CD14-positive monocyte (primary cell): ENCODE measurements around the gene COL6A1. TPM values are rescaled to one million over a fixed set of nuclear protein-coding genes. Genes with fewer than 3 reads are reported as not detected.

Experiments
- DNase-seq, 3 donors: peaks; one replicate each; pipeline ENCODE4 v3.0.0-alpha.2; 2011 to 2022
- H2AFZ ChIP-seq: 2 replicates; pipeline ENCODE4 v1.6.0; 2012; ENCODE audit warnings: mild to moderate bottlenecking, low read depth, low read length, inconsistent platforms; ENCODE audit not compliant: insufficient read depth, poor library complexity, severe bottlenecking
- H3K27ac ChIP-seq, 2 donors: 1 replicate in 1 of 2; 2 replicates in 1 of 2; pipeline ENCODE4 v1.5.1; 2012 to 2013; ENCODE audit warnings: low read length in 2 of 2, control low read depth in 1 of 2, inconsistent platforms in 1 of 2, low read depth in 1 of 2, mild to moderate bottlenecking in 1 of 2
- H3K27me3 ChIP-seq, 2 donors: one replicate each; pipeline versions ENCODE4 v1.6.0 to v1.6.1; 2011 to 2013; ENCODE audit warnings: low read length in 2 of 2; ENCODE audit not compliant: control insufficient read depth in 2 of 2, insufficient read depth in 2 of 2
- H3K36me3 ChIP-seq, 2 donors: replicated peaks in 1 of 2; 1 replicate in 1 of 2; 2 replicates in 1 of 2; pipeline versions ENCODE4 v1.5.1 to v1.6.1; 2012 to 2013; ENCODE audit warnings: low read length in 2 of 2, control low read depth in 1 of 2, inconsistent platforms in 1 of 2, mild to moderate bottlenecking in 1 of 2; ENCODE audit not compliant: insufficient read depth in 2 of 2, control insufficient read depth in 1 of 2
- H3K4me1 ChIP-seq, 2 donors: 1 replicate in 1 of 2; 2 replicates in 1 of 2; pipeline versions ENCODE4 v1.5.1 to v1.6.1; 2012 to 2013; ENCODE audit warnings: low read length in 2 of 2, control low read depth in 1 of 2, inconsistent platforms in 1 of 2, mild to moderate bottlenecking in 1 of 2, moderate library complexity in 1 of 2; ENCODE audit not compliant: insufficient read depth in 2 of 2, control insufficient read depth in 1 of 2
- H3K4me2 ChIP-seq: replicated peaks from 2 replicates; pipeline ENCODE3; 2012; ENCODE audit warnings: low read length, moderate library complexity, mild to moderate bottlenecking; ENCODE audit not compliant: poor library complexity, severe bottlenecking; ENCODE audit errors: extremely low read depth
- H3K4me3 ChIP-seq, 3 experiments: fragments of 200-600 bp in 1 of 3; sonication (generic) in 1 of 3; replicated peaks in 1 of 3; 1 replicate in 2 of 3; 2 replicates in 1 of 3; pipeline ENCODE4 v1.5.1; 2011 to 2013; ENCODE audit warnings: low read length in 3 of 3, mild to moderate bottlenecking in 3 of 3, control low read depth in 2 of 3, low read depth in 2 of 3, inconsistent platforms in 1 of 3, moderate library complexity in 1 of 3
- H3K79me2 ChIP-seq: 2 replicates; pipeline ENCODE4 v1.6.0; 2012; ENCODE audit warnings: mild to moderate bottlenecking, control low read depth, inconsistent platforms, low read length, moderate library complexity; ENCODE audit not compliant: insufficient read depth
- H3K9ac ChIP-seq: 2 replicates; pipeline ENCODE4 v1.6.0; 2017; ENCODE audit warnings: low read length, mild to moderate bottlenecking; ENCODE audit not compliant: insufficient read depth, poor library complexity, severe bottlenecking
- H3K9me3 ChIP-seq, 2 donors: replicated peaks in 1 of 2; 1 replicate in 1 of 2; 2 replicates in 1 of 2; pipeline versions ENCODE4 v1.5.1 to v1.6.1; 2012 to 2013; ENCODE audit warnings: low read length in 2 of 2, control low read depth in 1 of 2; ENCODE audit not compliant: control insufficient read depth in 1 of 2, insufficient read depth in 1 of 2
- H4K20me1 ChIP-seq: 2 replicates; pipeline ENCODE4 v1.6.0; 2012; ENCODE audit warnings: mild to moderate bottlenecking, low read length, control low read depth, moderate library complexity; ENCODE audit not compliant: insufficient read depth
- H3K27ac Mint-ChIP-seq, 7 donors: one replicate each; pipeline ENCODE4 v1.8.0; 2020; ENCODE audit warnings: mild to moderate bottlenecking in 7 of 7, mixed read lengths in 7 of 7, moderate library complexity in 6 of 7, inconsistent platforms in 2 of 7
- H3K27me3 Mint-ChIP-seq, 3 donors: one replicate each; pipeline ENCODE4 v1.8.0; 2021 to 2022; ENCODE audit warnings: low read depth in 3 of 3, mild to moderate bottlenecking in 3 of 3, mixed read lengths in 3 of 3, moderate library complexity in 3 of 3, inconsistent platforms in 1 of 3
- H3K36me3 Mint-ChIP-seq, 2 donors: one replicate each; pipeline ENCODE4 v1.8.0; 2020; ENCODE audit warnings: mixed read lengths in 2 of 2, inconsistent platforms in 1 of 2, mild to moderate bottlenecking in 1 of 2
- H3K4me1 Mint-ChIP-seq: one replicate; pipeline ENCODE4 v1.8.0; 2020; ENCODE audit warnings: mild to moderate bottlenecking, mixed read lengths
- H3K4me3 Mint-ChIP-seq, 2 donors: one replicate each; pipeline ENCODE4 v1.8.0; 2020; ENCODE audit warnings: mild to moderate bottlenecking in 2 of 2, mixed read lengths in 2 of 2, moderate library complexity in 1 of 2
- H3K9me3 Mint-ChIP-seq, 7 donors: one replicate each; pipeline ENCODE4 v1.8.0; 2020 to 2022; ENCODE audit warnings: mixed read lengths in 7 of 7, mild to moderate bottlenecking in 6 of 7, moderate library complexity in 6 of 7, inconsistent platforms in 2 of 7
- CTCF ChIP-seq: fragments of 200-600 bp; IDR thresholded peaks from one replicate; pipeline ENCODE4 v1.8.0; 2022; ENCODE audit warnings: antibody characterized with exemption, mild to moderate bottlenecking
- WGBS: methylation state at CpG from one replicate; pipeline ENCODE4 v1.1.5; 2013; ENCODE audit warnings: missing lambda C conversion rate; ENCODE audit not compliant: insufficient coverage; 5-methylcytosine and 5-hydroxymethylcytosine counted together
- intact Hi-C, 2 donors: fragments of 100-400 bp; cut with micrococcal nuclease; formaldehyde crosslinking; loops; one replicate each; pipeline versions ENCODE4 v1.15.0 to v1.15.1; 2023
- polyA plus RNA-seq, 3 donors: library from polyadenylated mRNA; depleted of rRNA in 1 of 3; unstranded in 2 of 3; stranded (reverse) in 1 of 3; fragments of 300-500 nt in 2 of 3; fragments of >200 nt in 1 of 3; fragmentation: Illumina TruSeq in 2 of 3; gene quantifications; 1 replicate in 2 of 3; 2 replicates in 1 of 3; pipeline ENCODE4 v1.2.3, GENCODE V29; 2012 to 2021

The COL6A1 gene
- polyA plus RNA-seq, 3 donors: 0.08 to 0.11 (median 0.10) TPM

- intact Hi-C loops: no loop called here
- 86% methylated on average over 8 of the region's 11 CpGs for WGBS
- H3K4me3 ChIP-seq: no peak overlapping the region
- H3K79me2 ChIP-seq: no peaks in the 10 kb centered on the region
- no peak overlapping the region for H2AFZ ChIP-seq
- no peaks in the 10 kb centered on the region for H3K27me3 ChIP-seq
- no peaks in the 10 kb centered on the region for H3K4me1 ChIP-seq
- H3K9ac ChIP-seq: no peak overlapping the region
- no peak overlapping the region for H3K27ac ChIP-seq
- peaks cover 4 to 23% (median 15%) of the 10 kb centered on the region in 3 donors for H3K27me3 Mint-ChIP-seq
- H3K9me3 Mint-ChIP-seq: peaks cover 2 to 15% (median 5%) of the 10 kb centered on the region in 7 donors
- no peaks in the 10 kb centered on the region for H4K20me1 ChIP-seq
- H3K36me3 ChIP-seq: no peaks in the 10 kb centered on the region
- H3K4me1 Mint-ChIP-seq: no peaks in the 10 kb centered on the region
- H3K4me2 ChIP-seq: no peak overlapping the region
- no peak for TF ChIP-seq CTCF
- H3K27ac Mint-ChIP-seq: no peak overlapping the region
- no peak for DNase-seq
- H3K4me3 Mint-ChIP-seq: no peak overlapping the region
- no peaks in the 10 kb centered on the region for H3K36me3 Mint-ChIP-seq
- H3K9me3 ChIP-seq: no peaks in the 10 kb centered on the region
These were observed 28.6 kb upstream of the COL6A1 start for GRCh38 chr21:45952974-45953373.

- Mint-ChIP-seq H3K4me3 (no peak overlapping the region), H3K4me1 (no peaks in the 10 kb centered on the region), H3K27ac (no peak overlapping the region), H3K36me3 (no peaks in the 10 kb centered on the region), H3K27me3 (peaks cover 4 to 29% (median 19%) of the 10 kb centered on the region in 3 donors), H3K9me3 (peaks cover 0 to 8% (median 3%) of the 10 kb centered on the region in 7 donors)
- Histone ChIP-seq H3K9me3 (no peaks in the 10 kb centered on the region), H2AFZ (no peak overlapping the region), H3K9ac (no peak overlapping the region), H3K27me3 (no peaks in the 10 kb centered on the region), H3K4me3 (no peak overlapping the region), H3K4me1 (no peaks in the 10 kb centered on the region), H3K27ac (no peak overlapping the region), H3K36me3 (no peaks in the 10 kb centered on the region), H4K20me1 (no peaks in the 10 kb centered on the region), H3K4me2 (no peak overlapping the region), H3K79me2 (no peaks in the 10 kb centered on the region)
- no peak for DNase-seq
- intact Hi-C loops: no loop called here
- no peak for TF ChIP-seq CTCF
- 78% methylated on average over 9 of the region's 12 CpGs for WGBS
These were observed 27.3 kb upstream of the COL6A1 start for GRCh38 chr21:45954261-45954660.
